HG03342 (cell line): ENCODE measurements around the gene ARHGAP4.
A peak's percentile ranks its signal among the peaks of the same experiment; 100 is the strongest.

Experiments used
- ATAC-seq: cut with Tn5 transposase; IDR thresholded peaks from one replicate; pipeline ENCODE4 v1.9.1; 2021; ENCODE audit warnings: mild to moderate bottlenecking, moderate library complexity; ENCODE audit not compliant: unreplicated experiment

The ARHGAP4 gene

GRCh38 chrX:153947009-153947769 lies 21.1 kb upstream of the ARHGAP4 start:
- ATAC-seq: peak; percentile 91

- ATAC-seq: no peak
Observed at GRCh38 chrX:153945956-153946943, 20.2 kb upstream of the ARHGAP4 start.

- ATAC-seq: no peak
Observed at GRCh38 chrX:153944800-153945150, 18.7 kb upstream of the ARHGAP4 start.

- no peak for ATAC-seq
Observed at GRCh38 chrX:153944140-153944799, 18.2 kb upstream of the ARHGAP4 start, which contains the start of gene RENBP. Gene RENBP, minus strand, starts transcription at chrX:153944643. Its CDS starts 33 bp downstream, at chrX:153944610.

DNA sequence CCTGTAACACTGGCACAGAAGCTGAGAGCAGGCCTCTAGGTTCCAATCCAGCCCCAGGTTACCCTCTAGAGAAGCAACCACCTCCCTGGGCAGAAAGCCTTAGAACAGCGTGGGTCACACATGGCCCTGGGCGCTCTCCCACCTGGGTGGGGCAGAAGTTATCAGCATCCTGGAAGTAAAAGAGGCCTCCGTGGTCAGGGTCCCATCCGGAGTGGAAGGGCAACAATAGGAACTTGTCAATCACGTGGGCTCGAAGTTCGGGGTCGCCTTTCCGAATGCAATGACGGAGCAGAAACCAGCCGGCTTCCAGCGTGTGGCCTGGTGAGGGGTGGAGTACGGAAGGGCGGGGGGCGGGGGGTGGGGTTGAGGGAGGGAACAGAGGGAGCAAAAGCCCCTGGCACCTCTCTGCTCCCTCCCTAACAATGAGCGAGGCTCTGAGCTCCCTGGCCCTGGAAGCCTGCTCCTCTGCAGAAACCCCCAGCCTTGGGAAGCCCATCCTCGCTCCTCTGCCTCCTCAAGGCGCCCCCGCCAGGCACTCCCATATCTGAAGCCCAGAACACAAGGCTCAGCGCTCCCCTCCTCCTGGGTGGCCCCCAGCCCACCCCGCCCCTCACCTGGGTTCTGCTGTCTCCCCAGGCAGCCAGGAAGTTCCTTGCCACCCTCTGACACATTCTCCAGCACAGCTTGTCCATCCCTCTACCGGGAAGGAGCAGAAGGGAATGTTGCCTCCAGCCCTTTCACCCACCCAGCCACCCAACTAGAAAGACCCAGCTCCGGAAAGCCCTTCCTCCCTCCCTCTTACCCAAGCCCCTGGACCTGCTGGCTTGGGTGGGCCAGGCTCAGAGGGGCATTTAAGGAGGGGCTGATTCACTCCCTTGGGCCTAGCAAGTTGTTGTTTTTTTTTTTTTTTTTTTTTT lies 15.5 kb upstream of the ARHGAP4 start:
- no peak for ATAC-seq

DNA sequence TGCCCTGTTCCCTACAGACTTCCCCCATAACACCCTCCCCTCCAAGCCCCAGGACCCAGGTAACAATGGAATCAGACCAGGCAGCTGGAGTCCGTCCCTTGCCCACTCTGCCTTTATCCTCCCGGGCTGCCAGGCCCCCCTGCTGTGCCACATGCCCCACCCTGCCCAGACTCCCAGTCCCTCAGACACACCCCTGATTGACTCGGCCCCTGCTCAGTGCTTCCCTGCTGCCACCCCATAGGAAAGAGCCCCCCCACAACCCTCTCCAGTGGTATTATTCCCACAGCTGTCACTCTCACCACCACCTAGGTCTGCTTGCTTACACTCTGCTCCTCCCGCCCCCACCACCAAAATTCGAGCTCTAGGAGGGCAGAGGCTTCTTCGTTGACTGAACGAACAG lies 13.5 kb upstream of the ARHGAP4 start:
- no peak for ATAC-seq

DNA sequence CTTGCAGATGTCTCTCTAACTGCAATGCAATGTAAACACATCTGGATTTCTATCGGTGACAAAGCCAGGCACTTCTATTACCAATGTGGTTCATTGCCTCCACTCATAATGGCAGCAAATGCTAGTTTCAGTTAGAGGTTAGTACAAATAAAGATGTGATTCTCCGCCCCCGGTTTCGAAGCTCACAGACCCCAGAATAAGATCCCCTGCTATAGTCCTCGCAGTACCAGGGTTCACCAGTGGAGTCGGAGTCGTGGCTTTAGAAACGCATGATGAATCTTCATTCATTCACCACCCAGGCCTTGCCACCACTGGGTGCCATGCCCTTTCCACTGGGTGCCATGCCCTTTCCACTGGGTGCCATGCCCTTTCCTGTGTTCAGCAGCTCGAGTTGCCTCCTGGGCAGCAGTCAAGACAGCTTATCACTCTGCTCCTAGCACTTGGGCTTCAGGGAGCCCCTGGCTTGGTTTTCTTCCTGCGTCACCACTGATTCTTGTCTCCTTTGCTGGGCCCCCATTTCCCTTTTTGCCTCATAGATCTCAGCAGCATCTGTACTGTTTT lies 12.2 kb upstream of the ARHGAP4 start:
- ATAC-seq: no peak

GRCh38 chrX:153937056-153937455 lies 11.0 kb upstream of the ARHGAP4 start:
- no peak for ATAC-seq

DNA sequence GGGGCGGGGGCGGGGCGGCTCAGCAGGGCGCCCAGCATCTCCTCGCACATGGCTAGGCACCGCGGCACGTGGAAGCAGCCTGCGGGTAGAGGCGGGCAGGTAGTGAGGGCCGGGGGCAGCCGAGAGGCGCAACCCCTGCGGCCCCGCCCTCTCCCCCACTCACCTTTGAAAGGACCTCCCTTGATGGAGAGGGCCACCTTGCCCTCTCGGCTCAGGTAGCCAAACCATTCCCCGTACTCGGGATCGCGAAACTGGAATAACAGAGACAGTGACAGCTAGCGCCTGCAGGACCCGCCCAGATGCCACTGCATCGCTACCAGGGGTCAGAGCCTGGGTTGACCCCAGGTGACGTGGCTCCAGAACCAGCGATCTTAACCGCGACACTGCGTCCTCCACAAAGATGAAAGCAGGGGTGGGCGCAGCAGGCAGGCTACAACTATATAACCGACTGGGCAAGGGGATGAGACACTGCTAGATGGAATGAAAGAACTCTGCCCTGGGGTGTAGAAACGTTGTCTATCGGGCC lies 9.3 kb upstream of the ARHGAP4 start:
- peak; percentile 1 for ATAC-seq

- peak; percentile 89 for ATAC-seq
Observed at GRCh38 chrX:153934762-153935325, 8.8 kb upstream of the ARHGAP4 start, which contains the start of gene NAA10. Gene NAA10, minus strand, starts transcription at chrX:153935037. Its CDS starts 133 bp downstream, at chrX:153934904.

- ATAC-seq: peak; percentile 25
Observed at GRCh38 chrX:153934148-153934761, 8.2 kb upstream of the ARHGAP4 start.

- no peak for ATAC-seq
Observed at GRCh38 chrX:153933748-153934147, 7.7 kb upstream of the ARHGAP4 start.

GRCh38 chrX:153932220-153932915 lies 6.3 kb upstream of the ARHGAP4 start:
- ATAC-seq: no peak

DNA sequence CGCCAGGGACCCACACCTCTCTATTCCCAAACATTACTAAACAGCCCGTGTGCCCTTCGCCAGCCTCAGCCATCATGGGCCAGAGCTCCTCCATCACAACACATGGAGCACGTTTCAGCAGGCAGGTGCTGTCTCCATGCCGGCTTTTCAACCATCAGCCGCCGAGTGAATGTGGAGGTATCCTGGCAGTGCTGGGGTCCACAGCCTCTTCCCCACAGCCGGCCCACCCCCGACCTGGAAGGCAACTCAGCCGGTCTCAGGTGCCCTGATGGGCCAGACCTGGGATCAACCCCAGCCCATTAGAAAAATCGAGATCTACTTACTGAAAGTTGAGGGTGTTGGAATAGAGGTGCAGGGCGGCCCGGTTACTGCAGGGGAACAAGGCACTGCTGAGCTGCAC lies 5.7 kb upstream of the ARHGAP4 start:
- ATAC-seq: no peak

DNA sequence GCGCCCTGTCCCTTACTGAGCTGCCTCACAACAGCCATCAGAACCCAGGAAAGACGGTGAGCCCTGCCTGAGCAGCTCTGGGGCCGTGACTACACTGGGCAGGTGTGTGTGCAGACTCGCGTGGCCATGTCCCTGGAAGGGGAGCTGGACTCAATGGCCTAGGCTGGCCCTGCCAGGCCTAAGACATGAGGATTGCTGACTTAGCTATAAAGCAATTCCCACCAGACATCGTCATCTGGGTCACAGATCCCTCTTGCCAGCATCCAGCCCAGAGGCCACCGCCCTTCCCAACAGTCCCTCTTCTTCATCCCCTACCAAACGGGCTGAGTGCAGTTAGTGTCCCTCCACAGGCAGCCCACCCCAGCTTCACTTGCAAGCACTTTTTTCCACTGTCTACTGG lies 5.1 kb upstream of the ARHGAP4 start:
- no peak for ATAC-seq

DNA sequence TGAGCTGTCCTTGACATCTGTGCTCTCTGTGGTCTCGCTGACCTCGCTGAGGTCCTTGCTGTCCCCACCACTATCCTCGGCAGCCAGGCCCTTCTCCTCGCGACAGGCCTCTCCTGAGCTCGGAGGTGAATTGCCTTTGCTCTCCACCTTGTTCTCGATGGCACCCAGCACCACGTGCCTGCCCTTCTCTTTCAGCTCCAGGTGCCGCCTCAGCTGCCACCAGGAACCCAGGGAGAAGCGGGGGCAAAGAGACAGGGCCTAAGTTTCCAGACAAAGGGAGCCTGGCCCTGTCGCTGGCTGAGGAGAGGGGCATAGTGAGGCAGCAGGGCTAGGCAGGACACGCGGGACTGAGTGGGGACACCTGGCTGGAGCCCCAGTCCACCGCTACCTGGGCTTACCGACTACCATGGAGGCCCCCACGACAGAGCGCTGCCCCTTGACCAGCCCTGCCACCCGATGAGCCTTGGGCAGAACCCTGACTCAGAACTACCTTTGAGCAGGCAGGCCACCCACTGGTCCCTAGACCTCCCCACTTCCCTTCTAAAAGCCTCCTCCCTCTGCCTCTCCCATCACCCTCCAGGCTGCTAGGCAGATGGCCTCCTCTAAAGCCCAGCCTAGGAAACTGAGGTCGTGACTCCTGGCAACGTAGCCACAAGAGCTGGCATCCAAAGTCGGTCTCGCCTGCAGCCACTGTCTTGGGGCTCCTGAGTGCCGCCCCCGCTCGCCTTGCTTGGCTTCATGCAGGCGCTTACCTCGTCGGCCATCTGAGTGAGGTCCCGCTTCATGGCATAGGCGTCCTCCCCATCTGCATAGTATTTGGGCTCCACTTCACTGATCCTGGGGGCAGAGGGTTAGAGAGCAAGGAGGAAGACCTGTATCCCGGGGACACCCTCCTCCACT lies 4.2 kb upstream of the ARHGAP4 start:
- no peak for ATAC-seq

GRCh38 chrX:153929576-153929975 lies 3.5 kb upstream of the ARHGAP4 start:
- ATAC-seq: no peak
